GM19395 (cell line): Measurements from ENCODE around the gene NDC1.
"Not testable (repeated sequence)": the region's sequence is repeated elsewhere in the genome, so short reads cannot be mapped to it uniquely, and the experiment has no call there.

Experiments
- ATAC-seq: cut with Tn5 transposase; IDR thresholded peaks from one replicate; pipeline ENCODE4 v1.9.1; 2021; ENCODE audit warnings: mild to moderate bottlenecking, moderate library complexity; ENCODE audit not compliant: unreplicated experiment

NDC1 gene

DNA sequence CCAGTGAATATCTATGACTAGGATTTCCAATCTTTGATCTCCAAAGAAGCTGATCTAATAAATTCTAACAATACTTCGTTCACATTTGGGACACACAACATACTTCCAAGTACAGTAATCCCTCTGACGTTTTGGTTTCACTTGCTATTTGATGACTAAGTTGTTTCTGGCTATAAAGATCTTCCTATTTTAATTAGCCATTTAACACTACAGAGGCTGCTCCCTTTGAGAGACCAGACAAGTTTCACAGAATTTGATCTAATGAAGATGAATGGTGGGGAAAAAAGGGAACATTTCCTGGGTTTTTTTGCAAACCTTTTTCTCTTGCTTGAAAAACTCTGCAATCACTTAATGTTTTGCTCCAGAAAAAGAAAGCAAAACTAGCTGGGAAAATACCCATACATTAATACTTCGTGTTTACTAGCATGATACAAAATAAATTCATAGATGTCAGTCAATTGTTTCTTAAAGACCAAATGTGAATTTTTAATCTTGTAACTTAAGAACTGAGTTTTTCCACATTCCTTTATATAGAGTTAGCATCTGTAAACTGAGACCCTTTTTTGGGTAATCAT lies 71.2 kb downstream of the NDC1 start:
- no peak for ATAC-seq

DNA sequence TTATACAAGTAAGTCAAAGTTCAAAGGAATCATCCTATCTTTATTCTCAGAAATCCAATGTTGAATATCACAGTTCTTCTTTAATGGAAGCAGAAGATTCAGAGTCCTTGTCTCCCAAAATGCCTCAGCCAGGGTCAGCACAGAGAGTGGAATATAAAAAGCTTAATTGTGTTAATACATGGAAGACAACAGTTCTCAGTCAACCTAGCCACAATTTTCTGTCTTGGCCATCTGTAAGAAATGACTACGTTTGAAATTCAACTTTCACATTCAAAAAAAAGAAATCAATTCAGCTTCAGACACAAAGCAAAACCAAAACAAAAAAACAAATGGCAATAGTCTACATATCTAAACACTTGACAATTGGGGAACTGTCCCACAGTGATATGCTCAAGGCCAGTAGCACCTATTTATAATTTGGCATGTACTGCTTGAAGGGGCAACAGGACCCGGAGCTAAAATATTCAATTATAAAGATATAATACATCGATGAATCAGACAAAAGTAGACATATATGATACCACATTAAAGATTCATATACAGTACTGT lies 71.8 kb downstream of the NDC1 start:
- no peak for ATAC-seq

DNA sequence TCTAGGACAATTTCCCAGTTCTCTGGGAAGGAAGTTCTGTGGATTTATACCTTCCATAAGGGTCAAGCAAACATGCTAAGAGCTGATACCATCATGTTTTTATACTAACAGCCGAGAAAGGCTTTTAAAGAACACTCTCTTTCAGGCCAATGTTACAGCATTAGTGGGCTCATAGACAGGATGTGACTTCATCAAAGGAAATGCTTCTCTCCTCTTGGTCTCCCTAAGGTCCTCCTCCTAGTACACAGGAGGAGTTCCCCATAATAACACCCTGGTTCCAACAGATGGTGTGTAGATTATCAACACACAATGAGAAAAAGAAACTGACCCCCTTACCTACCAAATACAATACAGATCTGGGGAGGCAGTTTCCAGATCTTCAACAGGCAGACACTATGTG lies 72.4 kb downstream of the NDC1 start:
- ATAC-seq = no peak

DNA sequence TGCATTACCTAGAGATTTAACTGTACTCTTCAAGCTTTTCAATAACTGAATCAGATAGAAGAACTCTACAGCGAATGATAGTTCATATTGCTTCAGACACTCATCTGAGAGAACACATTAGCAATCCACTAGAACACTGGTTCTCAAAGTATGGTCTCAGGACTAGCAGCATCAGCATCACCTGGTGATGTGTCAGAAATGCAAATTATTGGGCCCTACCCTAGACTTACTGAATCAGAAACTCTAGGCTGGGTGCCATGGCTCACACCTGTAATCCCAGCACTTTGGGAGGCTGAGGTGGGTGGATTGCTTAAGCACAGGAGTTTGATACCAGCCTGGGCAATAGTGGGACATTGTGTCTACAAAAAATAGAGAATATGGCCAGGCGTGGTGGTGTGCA lies 74.2 kb downstream of the NDC1 start:
- no peak for ATAC-seq

DNA sequence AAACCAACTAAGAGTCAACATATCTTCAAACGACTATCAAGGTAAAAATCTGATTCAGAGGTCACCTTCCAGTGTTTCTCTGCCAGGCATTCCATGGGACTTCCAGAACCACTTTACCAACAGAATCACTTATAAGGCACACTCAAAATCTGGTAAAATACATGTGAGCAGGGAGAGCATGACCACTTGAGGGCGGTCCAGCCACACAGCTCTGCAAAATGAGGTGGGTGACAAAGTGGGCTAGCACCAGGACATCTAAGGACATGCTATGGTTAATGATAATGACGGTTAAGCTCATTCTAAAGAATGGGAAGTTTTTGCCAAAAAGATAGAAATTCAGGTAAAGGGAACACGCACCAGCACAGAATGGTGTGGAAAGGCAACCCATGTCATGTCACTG lies 74.6 kb downstream of the NDC1 start:
- no peak for ATAC-seq

DNA sequence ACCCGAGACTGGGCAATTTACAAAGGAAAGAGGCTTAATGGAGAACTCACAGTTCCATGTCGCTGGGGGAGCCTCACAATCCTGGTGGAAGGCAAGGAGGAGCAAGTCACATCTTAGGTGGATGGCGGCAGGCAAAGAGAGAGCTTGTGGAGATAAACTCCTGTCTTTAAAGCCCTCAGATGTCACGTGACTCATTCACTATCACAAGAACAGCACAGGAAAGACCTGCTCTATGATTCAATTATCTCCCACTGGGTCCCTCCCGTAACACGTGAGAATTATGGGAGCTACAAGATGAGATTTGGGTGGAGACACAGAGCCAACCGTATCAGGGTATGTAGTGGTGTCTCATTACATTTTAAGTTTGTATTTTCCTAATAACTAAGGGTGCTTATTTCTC lies 77.6 kb downstream of the NDC1 start:
- ATAC-seq = not testable (repeated sequence)

DNA sequence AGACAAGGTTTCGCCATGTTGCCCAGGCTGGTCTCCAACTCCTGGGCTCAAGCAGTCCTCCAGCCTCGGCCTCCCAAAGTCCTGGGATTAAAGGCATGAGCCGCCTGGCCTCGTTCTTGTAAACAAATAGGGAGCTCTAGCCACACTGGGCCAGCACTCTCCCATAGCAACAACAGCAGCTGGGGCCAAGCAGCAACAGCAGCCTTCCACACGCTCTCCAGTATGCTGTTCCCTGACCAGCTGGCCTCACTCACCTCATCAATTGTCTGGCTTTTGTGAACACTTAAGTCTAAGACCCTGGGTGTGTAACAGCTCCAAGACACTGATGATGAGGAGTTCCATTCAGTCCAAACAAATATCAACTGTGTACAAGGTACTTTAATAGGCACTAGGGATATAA lies 82.2 kb downstream of the NDC1 start:
- ATAC-seq = no peak

DNA sequence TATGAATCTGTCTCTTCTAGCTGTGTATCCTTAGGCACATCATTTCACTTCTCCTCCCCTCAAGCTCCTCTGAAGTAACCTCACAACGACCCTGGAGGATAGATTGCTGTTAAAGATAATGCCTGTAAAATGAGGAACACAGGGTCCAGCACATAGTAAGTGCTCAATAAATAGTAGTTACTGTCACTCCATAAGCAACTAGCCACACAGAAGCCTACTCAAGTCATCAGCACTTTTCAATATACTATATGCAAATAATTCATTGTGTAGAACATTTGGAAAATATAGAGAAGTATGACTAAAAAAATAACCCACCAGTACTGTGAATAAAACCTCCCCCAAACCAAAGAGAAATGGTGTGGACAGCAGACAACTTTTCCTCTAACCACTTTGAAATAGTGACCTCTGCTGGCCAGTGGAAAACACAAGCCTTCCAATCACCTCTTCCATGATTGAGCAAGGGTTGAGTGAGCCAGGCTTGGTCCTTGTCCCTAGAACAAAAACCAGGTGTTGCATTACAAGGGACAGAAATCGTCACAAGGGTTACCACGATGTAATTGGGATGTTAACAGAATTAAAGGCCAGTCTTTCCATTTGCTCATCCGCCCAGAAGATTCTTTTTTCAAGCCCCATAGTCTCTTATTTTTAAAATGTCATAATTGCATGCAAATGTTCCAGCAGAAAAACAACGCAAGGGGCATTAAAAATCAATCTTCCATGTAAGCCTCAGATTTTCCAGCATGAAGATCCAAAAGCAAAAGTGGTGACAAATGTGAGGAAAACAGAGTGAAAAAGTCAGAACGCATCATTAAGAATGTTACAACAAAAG lies 83.4 kb downstream of the NDC1 start:
- ATAC-seq = no peak

DNA sequence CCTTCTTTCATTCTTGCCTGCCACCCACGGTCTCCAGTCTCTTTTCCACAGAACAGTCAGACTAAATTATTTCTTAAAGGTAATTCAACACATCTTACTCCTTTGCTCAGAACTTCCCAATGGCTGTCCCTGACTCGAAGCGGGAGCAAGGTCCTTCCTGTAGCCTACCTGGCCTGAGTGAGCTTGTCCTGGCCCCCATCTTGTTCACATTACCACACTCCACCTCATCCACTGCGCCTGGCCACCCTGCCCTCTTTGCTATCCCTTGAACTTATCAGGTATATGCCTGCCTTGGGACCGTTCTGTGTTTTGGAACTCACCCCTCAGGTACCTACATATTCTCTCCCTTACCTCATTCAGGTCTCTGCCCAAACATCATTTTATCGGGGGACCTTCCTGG lies 85.8 kb downstream of the NDC1 start:
- ATAC-seq = no peak

DNA sequence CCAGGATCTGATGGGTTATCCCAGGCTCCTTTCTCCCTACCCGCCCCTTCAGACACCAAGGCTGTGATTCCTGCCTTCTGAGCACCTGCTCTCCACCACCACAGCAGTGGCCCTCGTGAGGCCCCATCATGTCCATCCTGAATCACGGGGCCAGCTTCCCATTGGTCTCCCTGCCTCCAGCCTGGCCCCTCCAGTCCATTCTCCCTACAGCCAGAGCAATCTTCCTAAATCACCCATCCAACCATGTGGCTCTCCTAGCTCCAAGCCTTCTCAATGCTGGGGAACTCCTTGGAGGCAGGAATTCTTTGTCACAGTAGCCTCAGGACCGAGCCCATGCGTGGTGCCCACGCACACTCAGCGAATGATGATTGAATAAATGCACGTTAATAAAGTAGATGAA lies 90.3 kb downstream of the NDC1 start:
- ATAC-seq = no peak

DNA sequence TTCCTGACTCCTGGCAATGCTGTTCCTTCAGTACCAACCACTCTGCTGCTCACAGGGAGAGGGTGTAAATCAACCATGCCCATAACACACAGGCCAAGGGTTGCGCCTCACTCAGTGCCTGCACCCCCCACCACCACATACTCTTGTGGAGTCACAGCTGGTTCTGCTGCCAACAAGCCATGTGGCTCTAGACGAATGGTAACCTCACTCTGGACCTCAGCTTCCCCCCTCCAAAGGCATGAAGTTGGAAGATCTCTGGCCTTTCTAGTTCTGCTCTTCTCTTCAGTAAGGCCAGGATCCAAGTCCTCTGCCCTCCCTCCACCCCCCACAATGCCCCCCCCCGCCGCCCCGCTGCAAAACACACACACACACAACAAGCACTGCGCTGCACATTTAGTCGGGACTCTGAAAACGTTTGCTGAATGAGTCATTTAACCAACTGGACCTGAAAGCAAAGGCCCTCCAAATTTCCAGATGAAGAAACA lies 97.4 kb downstream of the NDC1 start:
- ATAC-seq = no peak

DNA sequence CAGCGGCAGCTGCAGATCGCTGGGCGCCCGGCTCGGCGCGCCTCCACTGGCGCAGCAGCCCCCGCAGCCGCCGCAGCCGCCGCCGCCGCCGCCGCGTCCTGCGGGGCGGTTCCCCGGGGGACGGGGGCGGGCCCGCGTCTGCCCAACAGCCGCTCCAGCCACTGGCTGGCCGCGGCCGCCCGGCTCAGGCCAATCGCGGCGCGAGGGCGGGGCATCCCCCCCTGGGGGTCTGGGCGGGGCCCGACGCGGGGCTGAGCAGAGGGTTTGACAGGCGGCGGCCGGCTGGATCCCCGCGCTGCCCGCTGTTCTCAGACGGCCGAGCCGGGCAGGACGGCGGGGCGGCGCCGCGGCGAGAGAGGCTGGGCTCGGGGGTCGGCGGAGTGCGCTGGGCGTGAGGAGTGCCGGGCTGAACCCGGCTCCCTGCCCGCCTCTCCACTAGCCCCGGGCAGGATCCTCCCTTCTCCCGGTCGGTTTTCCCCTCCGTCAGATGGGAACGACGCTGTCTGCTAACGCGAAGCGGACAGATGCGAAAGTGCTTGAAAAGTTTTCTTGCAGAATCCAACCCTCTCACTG lies 98.9 kb downstream of the NDC1 start, which contains the start of gene GLIS1:
Gene GLIS1, minus strand, starts transcription at position 56 of the 573 bp plus-strand sequence. CDS start 1,100 bp downstream, outside the sequence.
- ATAC-seq = peak; percentile 95

DNA sequence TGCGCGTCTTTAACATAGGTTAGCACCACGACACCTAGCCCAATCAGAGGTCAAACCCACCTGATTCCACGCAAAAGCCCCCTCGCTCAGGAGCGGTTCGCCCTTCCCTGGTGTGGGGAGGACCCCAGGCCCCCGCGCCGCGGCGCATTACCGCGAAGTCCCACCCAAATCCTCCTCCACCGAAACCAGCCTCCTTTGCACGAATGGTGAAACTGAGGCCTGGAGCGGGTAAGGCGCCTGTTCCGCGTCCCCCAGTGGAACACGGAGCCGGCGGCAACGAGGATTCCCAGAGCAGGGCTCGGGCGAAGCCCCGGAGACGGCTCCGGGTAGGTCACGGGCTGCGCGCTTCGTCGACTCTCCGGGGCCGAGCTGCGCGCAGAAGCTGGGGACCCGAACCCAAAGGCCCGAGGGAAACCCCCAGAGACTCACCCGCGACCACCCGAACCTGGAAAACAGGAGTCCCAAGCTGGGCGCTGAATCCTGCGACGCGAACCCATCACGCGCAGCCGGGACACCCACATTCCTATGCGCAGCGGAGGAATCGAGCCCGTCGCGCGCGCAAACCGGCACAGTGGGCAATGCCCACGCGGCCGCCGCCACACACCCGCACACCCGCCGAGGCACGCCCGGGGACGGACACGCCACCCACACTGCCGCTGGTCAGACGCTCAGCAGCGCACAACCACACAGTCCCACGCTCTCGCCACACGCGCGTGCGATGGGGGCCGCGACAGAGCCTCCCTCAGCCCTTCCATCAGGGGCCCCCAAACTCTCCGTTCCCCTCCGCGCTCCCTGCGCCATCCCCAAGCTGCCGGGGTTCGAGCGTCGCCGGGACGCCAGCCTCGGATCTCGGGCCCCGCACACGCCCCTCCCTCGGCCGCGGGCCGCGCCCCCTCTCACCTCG lies 99.6 kb downstream of the NDC1 start:
- ATAC-seq = peak; percentile 28

DNA sequence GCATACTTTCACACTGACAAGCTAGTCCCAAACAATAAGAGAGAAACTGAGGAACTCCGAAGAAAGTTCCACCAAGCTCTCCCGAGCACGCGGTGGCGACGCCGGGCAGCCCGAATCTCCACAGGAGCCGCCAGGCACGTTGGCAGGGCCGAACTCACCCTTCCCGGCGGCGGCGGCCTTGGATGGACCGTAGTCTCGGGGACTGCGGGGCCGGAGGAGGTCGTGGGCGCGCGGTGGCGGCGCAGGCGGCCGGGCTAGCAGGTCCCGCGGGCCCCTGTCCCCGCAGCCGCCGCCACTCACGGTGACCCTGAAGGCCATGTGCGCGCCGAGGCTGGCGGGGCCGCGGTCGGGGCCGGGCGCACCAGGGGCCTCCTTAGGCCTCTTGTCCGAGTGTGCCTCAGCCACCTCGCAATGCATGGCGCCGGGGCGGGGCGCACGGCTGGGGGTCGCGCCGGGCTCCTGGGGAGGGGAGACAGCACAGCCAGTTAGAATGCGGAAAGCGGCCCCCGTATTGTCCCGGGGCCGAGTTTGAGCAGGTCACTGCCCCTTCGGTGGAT lies 100.4 kb downstream of the NDC1 start:
- no peak for ATAC-seq

DNA sequence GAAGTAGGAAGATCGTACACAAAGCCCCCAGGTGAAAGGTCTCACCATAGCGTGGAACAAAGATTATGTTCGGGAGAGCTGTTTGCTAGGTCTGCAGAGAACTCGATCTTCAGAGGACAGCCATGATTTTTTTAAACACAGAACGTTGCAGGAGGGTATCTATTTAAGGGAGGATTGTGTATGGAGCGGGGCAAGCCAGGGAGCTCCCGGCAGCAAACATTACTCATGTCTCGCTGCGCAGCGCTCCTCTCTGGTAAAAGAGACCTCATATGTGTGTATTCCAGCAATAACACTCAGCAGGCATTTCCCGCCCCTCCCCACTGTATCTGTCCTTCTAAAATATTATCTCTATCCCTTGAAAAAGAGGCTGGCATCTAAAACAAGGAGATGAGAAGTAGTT lies 101.8 kb downstream of the NDC1 start:
- no peak for ATAC-seq

DNA sequence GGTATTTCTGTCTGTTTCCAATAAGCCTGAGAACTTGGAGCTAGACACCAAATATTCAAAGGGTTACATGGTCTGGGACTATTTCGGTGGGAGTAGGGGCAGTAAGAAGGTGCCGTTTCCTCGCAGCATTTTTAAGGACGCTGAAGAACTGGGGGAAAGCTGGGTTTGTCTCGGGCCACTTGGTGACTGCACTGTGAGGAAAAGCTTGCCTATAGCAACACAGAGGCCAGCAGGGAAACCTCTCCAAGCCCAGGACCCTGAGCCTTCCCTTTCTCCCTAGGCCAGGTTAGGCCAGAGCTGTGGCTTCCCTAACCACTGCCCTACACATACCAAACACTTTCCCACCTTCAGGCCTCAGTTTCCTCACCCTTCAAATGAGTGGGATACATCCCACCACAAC lies 102.4 kb downstream of the NDC1 start:
- ATAC-seq = no peak

DNA sequence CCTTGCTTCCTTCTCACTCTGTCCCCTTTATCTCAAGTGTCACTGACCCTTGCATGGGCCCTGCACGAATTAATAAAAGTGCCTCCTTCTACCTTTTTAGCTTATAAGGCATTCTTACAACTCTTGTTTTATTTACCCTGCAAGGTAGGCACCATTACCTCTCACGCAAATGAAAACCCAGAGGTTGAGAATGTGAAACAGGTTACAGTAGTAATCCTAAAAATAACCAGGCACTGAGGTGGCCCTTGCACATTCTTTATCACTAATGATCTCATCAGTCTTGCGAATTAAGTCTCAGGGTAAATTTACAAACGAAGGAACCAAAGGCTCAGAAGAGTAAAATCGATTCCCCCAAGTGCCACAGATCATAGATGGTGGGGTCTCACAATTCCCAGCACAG lies 102.8 kb downstream of the NDC1 start:
- no peak for ATAC-seq

DNA sequence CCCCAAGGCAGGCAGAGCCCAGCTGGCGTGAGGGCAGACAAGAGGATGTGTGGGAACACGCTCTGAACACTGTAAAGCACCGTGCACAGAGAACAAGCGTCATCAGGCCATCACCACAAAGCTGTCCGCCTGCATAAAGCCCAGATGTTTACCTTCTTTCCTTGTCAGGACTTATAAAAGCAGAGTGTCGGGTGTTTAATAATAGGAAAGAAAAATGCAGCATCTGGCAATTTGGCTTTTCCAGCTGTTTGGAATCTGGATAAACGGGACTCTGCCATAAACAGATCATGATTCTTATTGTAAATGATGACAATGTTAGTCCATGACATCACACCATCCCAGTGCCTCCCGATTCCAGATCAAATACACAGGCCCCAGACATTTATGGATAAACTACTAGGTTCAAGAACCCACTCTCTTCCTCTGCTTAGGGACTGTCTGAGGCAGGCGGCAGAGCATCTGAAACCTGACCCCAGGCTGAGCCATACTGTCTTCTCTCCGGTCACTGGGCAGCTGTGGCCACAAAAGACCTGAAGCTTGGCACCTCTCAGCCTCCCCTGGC lies 103.4 kb downstream of the NDC1 start:
- no peak for ATAC-seq

DNA sequence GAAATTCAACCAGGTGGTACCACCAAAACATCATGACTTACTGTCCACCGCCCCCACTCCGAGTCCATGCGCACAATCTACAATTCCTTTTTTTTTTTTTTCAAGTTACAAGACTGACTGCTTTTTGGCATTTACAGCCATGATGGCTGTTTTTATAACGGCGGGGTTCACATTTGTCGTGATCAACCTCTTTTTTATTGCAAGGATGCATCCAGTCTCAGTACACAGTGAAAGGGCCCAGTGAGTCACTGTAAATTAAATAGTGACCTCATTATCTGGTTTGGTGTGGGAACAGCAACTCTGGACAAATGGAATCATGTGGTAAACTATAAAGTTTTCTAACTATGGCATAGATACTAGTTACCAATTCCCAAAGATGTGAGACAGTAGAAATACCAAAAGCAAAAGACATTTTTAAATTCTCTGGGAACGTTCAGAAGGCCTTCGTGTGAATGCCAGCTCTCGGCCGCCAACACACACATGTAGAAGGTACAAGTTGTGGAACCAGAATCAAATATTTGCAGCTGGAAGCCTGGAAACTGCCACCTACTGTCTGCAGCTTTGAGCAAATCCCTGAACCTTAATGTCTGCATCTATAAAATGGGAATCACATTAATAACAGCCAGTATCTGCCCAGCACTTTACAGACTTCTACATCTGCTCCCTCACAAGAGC lies 104.0 kb downstream of the NDC1 start:
- no peak for ATAC-seq
